HepG2 (cell line): ENCODE measurements around the gene MFSD6. TPM values are rescaled to one million over a fixed set of nuclear protein-coding genes. Genes with fewer than 3 reads are reported as not detected.

Experiments used
- ATAC-seq: fragments of 200-7000 bp; cut with Tn5 transposase; 3 replicates; pipeline ENCODE4 v1.9.1; 2020; ENCODE audit warnings: mild to moderate bottlenecking, moderate library complexity
- BruUV-seq: library from RNA; stranded (reverse); fragments of 400-500 nt; replicated peaks from 2 replicates; lab custom pipeline; 2021; lab: Mats Ljungman, UMichigan
- CTCF ChIA-PET: fragments of 300-600 bp; formaldehyde crosslinking; extraction: SDS; loops from one replicate; lab custom pipeline; 2021; ENCODE audit warnings: low total read pairs, inconsistent platforms, low intra/inter-chr PET ratio; lab: Yijun Ruan, JAX
- POLR2A ChIA-PET: fragments of 350-600 bp; sonication (Branson Sonifier 250); formaldehyde crosslinking; loops from one replicate; lab custom pipeline; 2020; ENCODE audit warnings: antibody characterized with exemption, inconsistent platforms; lab: Yijun Ruan, JAX
- DNase-seq: peaks from one replicate; pipeline ENCODE4 v3.0.0-alpha.2; 2015; ENCODE audit warnings: low spot score
- FAIRE-seq: peaks from 3 replicates; lab custom pipeline; 2011; peaks lifted over from hg19 to GRCh38; lab: Jason Lieb, UNC
- H2AFZ ChIP-seq: one replicate; pipeline ENCODE4 v1.6.1; 2011; ENCODE audit warnings: low read length, inconsistent platforms
- H3K27ac ChIP-seq: fragments of 300-600 bp; 3 replicates; pipeline ENCODE4 v1.8.0; 2011; ENCODE audit warnings: mixed run types, mild to moderate bottlenecking, mixed read lengths, low read length, inconsistent platforms; ENCODE audit not compliant: insufficient read depth; ENCODE audit errors: extremely low read length
- H3K27me3 ChIP-seq, 2 experiments: fragments of 200-600 bp in 1 of 2; 2 replicates in 1 of 2; 3 replicates in 1 of 2; pipeline versions ENCODE4 v1.6.0 to v1.8.0; 2011; ENCODE audit warnings: low read length in 2 of 2, mild to moderate bottlenecking in 2 of 2, moderate library complexity in 2 of 2, inconsistent platforms in 1 of 2; ENCODE audit not compliant: insufficient read depth in 2 of 2, control insufficient read depth in 1 of 2
- H3K36me3 ChIP-seq, 2 experiments: fragments of 200-600 bp in 1 of 2; replicated peaks in 1 of 2; 2 replicates in 1 of 2; 3 replicates in 1 of 2; pipeline versions ENCODE4 v1.5.1 to v1.8.0; 2011; ENCODE audit warnings: low read length in 2 of 2, inconsistent platforms in 1 of 2; ENCODE audit not compliant: insufficient read depth in 2 of 2, control insufficient read depth in 1 of 2
- H3K4me1 ChIP-seq: 2 replicates; pipeline ENCODE4 v1.5.1; 2012; ENCODE audit warnings: low read length, inconsistent platforms; ENCODE audit not compliant: insufficient read depth
- H3K4me2 ChIP-seq: 2 replicates; pipeline ENCODE4 v1.6.0; 2011; ENCODE audit warnings: low read depth, low read length, inconsistent platforms
- H3K4me3 ChIP-seq, 3 experiments: fragments of 200-600 bp in 1 of 3; sonication (generic), shearing (Covaris generic) in 1 of 3; replicated peaks in 1 of 3; 2 replicates each; pipeline ENCODE4 v1.5.1; 2011 to 2016; ENCODE audit warnings: low read length in 3 of 3, inconsistent platforms in 2 of 3, low read depth in 2 of 3, mild to moderate bottlenecking in 2 of 3, control low read depth in 1 of 3, mixed read lengths in 1 of 3; ENCODE audit not compliant: insufficient read depth in 1 of 3
- H3K79me2 ChIP-seq: one replicate; pipeline ENCODE4 v1.6.1; 2011; ENCODE audit warnings: low read length, inconsistent platforms; ENCODE audit not compliant: insufficient read depth
- H3K9ac ChIP-seq: 2 replicates; pipeline ENCODE4 v1.6.0; 2011; ENCODE audit warnings: mild to moderate bottlenecking, low read depth, low read length, inconsistent platforms; ENCODE audit not compliant: insufficient read depth
- H3K9me3 ChIP-seq: 2 replicates; pipeline ENCODE4 v1.5.1; 2012; ENCODE audit warnings: mild to moderate bottlenecking, low read length
- H4K20me1 ChIP-seq: 2 replicates; pipeline ENCODE4 v1.6.0; 2011; ENCODE audit warnings: inconsistent platforms, mild to moderate bottlenecking, low read length, moderate library complexity; ENCODE audit not compliant: insufficient read depth
- BRF2 ChIP-seq: sonication (generic); formaldehyde crosslinking; IDR thresholded peaks from 2 replicates; pipeline ENCODE4 v1.8.1; 2022; ENCODE audit warnings: mild to moderate bottlenecking, missing genetic modification reagents
- HMGXB3 ChIP-seq: sonication (generic); formaldehyde crosslinking; IDR thresholded peaks from 2 replicates; pipeline ENCODE4 v1.4.0; 2020; ENCODE audit warnings: missing genetic modification reagents, borderline replicate concordance
- SMARCC2 ChIP-seq: fragments of 450-650 bp; IDR thresholded peaks from 2 replicates; pipeline ENCODE4 v1.6.1; 2017; ENCODE audit warnings: antibody characterized with exemption, mild to moderate bottlenecking
- ZFP41 ChIP-seq: sonication (generic); formaldehyde crosslinking; IDR thresholded peaks from 2 replicates; pipeline ENCODE4 v1.4.0; 2020; ENCODE audit warnings: mild to moderate bottlenecking, missing genetic modification reagents, borderline replicate concordance
- ZFYVE20 ChIP-seq: sonication (generic); formaldehyde crosslinking; IDR thresholded peaks from 2 replicates; pipeline ENCODE4 v1.8.0; 2023; ENCODE audit warnings: low read depth, mild to moderate bottlenecking, moderate library complexity, missing genetic modification reagents, borderline replicate concordance
- ZNF12 ChIP-seq: sonication (generic); formaldehyde crosslinking; IDR thresholded peaks from 2 replicates; pipeline ENCODE4 v1.5.0; 2020; ENCODE audit warnings: missing genetic modification reagents
- WGBS: methylation state at CpG from one replicate; pipeline ENCODE4 v1.1.6; 2017; ENCODE audit warnings: low lambda C conversion rate; 5-methylcytosine and 5-hydroxymethylcytosine counted together
- in situ Hi-C: cut with HindIII; loops from 2 replicates; pipeline ENCODE4 v1.10.0; 2017; ENCODE audit warnings: low pct_unique_long_range_greater_than_20kb; ENCODE audit not compliant: extremely low pct_ligation_motif_present
- intact Hi-C: fragments of 100-400 bp; cut with micrococcal nuclease; formaldehyde crosslinking; loops from one replicate; pipeline ENCODE4 v1.10.0; 2022; ENCODE audit not compliant: unreplicated experiment
- polyA plus RNA-seq, 8 experiments: library from polyadenylated mRNA; depleted of rRNA in 3 of 8; stranded (reverse) in 7 of 8; unstranded in 1 of 8; fragments of >200 nt; fragmentation: Illumina TruSeq in 4 of 8; extraction: Trizol in 4 of 8; gene quantifications; 2 replicates each; pipeline versions ENCODE4 v1.2.1 to v1.2.3, GENCODE V29; 2011 to 2016; ENCODE audit warnings: low read depth in 4 of 8, missing spikeins in 1 of 8, mixed read lengths in 1 of 8; ENCODE audit not compliant: insufficient read depth in 1 of 8
- total RNA-seq, 5 experiments: library from RNA; depleted of rRNA; stranded (reverse); fragments of >200 nt; fragmentation: Illumina TruSeq; extraction: Trizol; gene quantifications; 2 replicates each; pipeline ENCODE4 v1.2.3, GENCODE V29; 2016; ENCODE audit warnings: low read depth in 1 of 5

Gene MFSD6
- total and polyA plus RNA-seq, 2 of the 13 experiments (the other 11 are each of a cell fraction or from before 2014, with no cell fraction given) = 0.92 to 1.4 TPM

- no peaks in the 10 kb centered on the region for H4K20me1 ChIP-seq
- H3K4me2 ChIP-seq = no peak overlapping the region
- POLR2A ChIA-PET = no interaction called here
- H3K9me3 ChIP-seq = no peaks in the 10 kb centered on the region
- no peak for ATAC-seq
- intact Hi-C loops = no loop called here
- H3K4me1 ChIP-seq = peaks cover 14% of the 10 kb centered on the region
- no peak overlapping the region for H3K27ac ChIP-seq
- no peak for TF ChIP-seq BRF2 (CRISPR knock-in tag)
- TF ChIP-seq ZFP41 (CRISPR knock-in tag) = no peak
- TF ChIP-seq ZFYVE20 (CRISPR knock-in tag) = no peak
- TF ChIP-seq HMGXB3 = no peak
- no peak for TF ChIP-seq SMARCC2
- peak; percentile 96 for TF ChIP-seq ZNF12 (CRISPR knock-in tag)
- TF ChIP-seq, all 625 proteins: peak for 1
- Histone ChIP-seq H2AFZ (no peak overlapping the region), H3K27me3 (peaks cover 5 to 35% of the 10 kb centered on the region in 2 experiments), H3K79me2 (no peaks in the 10 kb centered on the region), H3K9ac (no peak overlapping the region), H3K36me3 (no peaks in the 10 kb centered on the region), H3K4me3 (no peak overlapping the region)
- in situ Hi-C loops = no loop called here
- no peak for FAIRE-seq
- no peak for DNase-seq
- WGBS = 82% methylated on average over 3 of the region's 3 CpGs
- CTCF ChIA-PET = no interaction called here
- BruUV-seq = no TSS peak
Observed at GRCh38 chr2:190405995-190406394, 2.2 kb upstream of the MFSD6 start.
